Calu3 (cell line): ENCODE data around the gene HRK. TPM values are rescaled to one million over a fixed set of nuclear protein-coding genes. Genes with fewer than 3 reads are reported as not detected.
A peak's percentile ranks its signal among the peaks of the same experiment; 100 is the strongest.

Source experiments
- BruUV-seq: library from RNA; stranded (reverse); fragments of 400-500 nt; replicated peaks from 2 replicates; lab custom pipeline; 2021; lab: Mats Ljungman, UMichigan
- CTCF ChIA-PET: fragments of 300-600 bp; sonication (Branson Sonifier 250); formaldehyde crosslinking; loops from one replicate; lab custom pipeline; 2022; ENCODE audit warnings: antibody characterized with exemption; lab: Charles Lee
- DNase-seq: peaks from one replicate; pipeline ENCODE4 v3.0.0; 2022
- H3K27ac Mint-ChIP-seq: one replicate; pipeline ENCODE4 v1.8.0; 2022; ENCODE audit warnings: mixed read lengths; ENCODE audit not compliant: unreplicated experiment
- H3K27me3 Mint-ChIP-seq: one replicate; pipeline ENCODE4 v1.8.0; 2022; ENCODE audit warnings: mixed read lengths; ENCODE audit not compliant: unreplicated experiment
- H3K36me3 Mint-ChIP-seq: one replicate; pipeline ENCODE4 v1.8.0; 2022; ENCODE audit warnings: mild to moderate bottlenecking, moderate library complexity, mixed read lengths; ENCODE audit not compliant: insufficient read depth, unreplicated experiment
- H3K4me1 Mint-ChIP-seq: one replicate; pipeline ENCODE4 v1.8.0; 2022; ENCODE audit warnings: mild to moderate bottlenecking, low read depth, mixed read lengths; ENCODE audit not compliant: unreplicated experiment
- H3K4me3 Mint-ChIP-seq: one replicate; pipeline ENCODE4 v1.8.0; 2022; ENCODE audit warnings: mild to moderate bottlenecking, low read depth, moderate library complexity, mixed read lengths; ENCODE audit not compliant: unreplicated experiment
- H3K9me3 Mint-ChIP-seq: one replicate; pipeline ENCODE4 v1.8.0; 2022; ENCODE audit warnings: low read depth, mixed read lengths; ENCODE audit not compliant: unreplicated experiment
- CTCF ChIP-seq: fragments of 200-600 bp; IDR thresholded peaks from one replicate; pipeline ENCODE4 v1.8.0; 2022; ENCODE audit warnings: antibody characterized with exemption; ENCODE audit not compliant: unreplicated experiment
- intact Hi-C: fragments of 100-400 bp; cut with micrococcal nuclease; formaldehyde crosslinking; loops from one replicate; pipeline ENCODE4 v1.10.0; 2022; ENCODE audit not compliant: unreplicated experiment
- total RNA-seq: library from RNA; stranded (reverse); gene quantifications from 2 replicates; pipeline ENCODE4 v1.2.3, GENCODE V29; 2022

Gene HRK
- total RNA-seq, 1 experiment from 2014 or later: not detected

GRCh38 chr12:116864371-116865160 is 16.7 kb downstream of the HRK start:
- Mint-ChIP-seq H3K4me3 (no peak overlapping the region), H3K27ac (no peak overlapping the region), H3K36me3 (no peaks in the 10 kb centered on the region), H3K9me3 (no peaks in the 10 kb centered on the region), H3K27me3 (peaks cover 56% of the 10 kb centered on the region), H3K4me1 (peaks cover 17% of the 10 kb centered on the region)
- intact Hi-C loops: no loop called here
- no peak for TF ChIP-seq CTCF
- DNase-seq: no peak
- CTCF ChIA-PET: no interaction called here
- no TSS peak for BruUV-seq

- Mint-ChIP-seq H3K27me3 (peaks cover 59% of the 10 kb centered on the region), H3K9me3 (no peaks in the 10 kb centered on the region), H3K36me3 (no peaks in the 10 kb centered on the region), H3K4me3 (no peak overlapping the region), H3K4me1 (peaks cover 17% of the 10 kb centered on the region), H3K27ac (no peak overlapping the region)
- DNase-seq: no peak
- CTCF ChIA-PET: no interaction called here
- intact Hi-C loops: no loop called here
- BruUV-seq: no TSS peak
- peak; percentile 75 for TF ChIP-seq CTCF
Observed at GRCh38 chr12:116863275-116863767, 17.9 kb downstream of the HRK start.

GRCh38 chr12:116862167-116862566 is 19.1 kb downstream of the HRK start:
- CTCF ChIA-PET: no interaction called here
- H3K27ac Mint-ChIP-seq: no peak overlapping the region

GRCh38 chr12:116861320-116861719 is 19.9 kb downstream of the HRK start:
- no peaks in the 10 kb centered on the region for H3K36me3 Mint-ChIP-seq

More at GRCh38 chr12:116862167-116862566, 19.1 kb downstream of the HRK start:
- H3K9me3 Mint-ChIP-seq: no peaks in the 10 kb centered on the region
- peaks cover 17% of the 10 kb centered on the region for H3K4me1 Mint-ChIP-seq
- peaks cover 62% of the 10 kb centered on the region for H3K27me3 Mint-ChIP-seq
- intact Hi-C loops: no loop called here
- DNase-seq: no peak
- no TSS peak for BruUV-seq
- H3K4me3 Mint-ChIP-seq: no peak overlapping the region
- H3K36me3 Mint-ChIP-seq: no peaks in the 10 kb centered on the region
- TF ChIP-seq CTCF: no peak

More at GRCh38 chr12:116861320-116861719, 19.9 kb downstream of the HRK start:
- no peak for DNase-seq
- no peak overlapping the region for H3K27ac Mint-ChIP-seq
- no peak for TF ChIP-seq CTCF
- peaks cover 63% of the 10 kb centered on the region for H3K27me3 Mint-ChIP-seq
- no peaks in the 10 kb centered on the region for H3K9me3 Mint-ChIP-seq
- CTCF ChIA-PET: interaction anchor here (0.9 kb wide), 1 partner anchor 12 kb away, joined by 3 read pairs; no protein-coding TSS in a partner anchor
- BruUV-seq: no TSS peak
- no peak overlapping the region for H3K4me3 Mint-ChIP-seq
- H3K4me1 Mint-ChIP-seq: peaks cover 17% of the 10 kb centered on the region
- intact Hi-C loops: no loop called here
